WTC11 (cell line): Measurements from ENCODE around the gene KAZN. TPM values are rescaled to one million over a fixed set of nuclear protein-coding genes. Genes with fewer than 3 reads are reported as not detected.

ENCODE experiments used
- ATAC-seq: fragments of 200-7000 bp; cut with Tn5 transposase; 2 replicates; pipeline ENCODE4 v1.10.0; 2021; ENCODE audit warnings: mild to moderate bottlenecking, moderate library complexity
- CTCF ChIA-PET: fragments of 300-600 bp; sonication (Branson Sonifier 250); formaldehyde crosslinking; loops from one replicate; lab custom pipeline; 2021; ENCODE audit warnings: antibody characterized with exemption; lab: Charles Lee
- POLR2A ChIA-PET: fragments of 350-600 bp; sonication (Branson Sonifier 250); formaldehyde crosslinking; loops from one replicate; lab custom pipeline; 2021; ENCODE audit warnings: antibody characterized with exemption; lab: Charles Lee
- DNase-seq: peaks from one replicate; pipeline ENCODE4 v3.0.0; 2021; ENCODE audit warnings: low spot score
- H3K27ac Mint-ChIP-seq: 2 replicates; pipeline ENCODE4 v1.8.0; 2021; ENCODE audit warnings: mixed read lengths
- H3K27me3 Mint-ChIP-seq: 2 replicates; pipeline ENCODE4 v1.8.0; 2021; ENCODE audit warnings: low read depth, mild to moderate bottlenecking, moderate library complexity, mixed read lengths
- H3K36me3 Mint-ChIP-seq: 2 replicates; pipeline ENCODE4 v1.8.0; 2021; ENCODE audit warnings: mixed read lengths
- H3K4me1 Mint-ChIP-seq: 2 replicates; pipeline ENCODE4 v1.8.0; 2022; ENCODE audit warnings: mixed read lengths
- H3K4me3 Mint-ChIP-seq: 2 replicates; pipeline ENCODE4 v1.8.0; 2021; ENCODE audit warnings: mild to moderate bottlenecking, moderate library complexity, mixed read lengths
- H3K9me3 Mint-ChIP-seq: 2 replicates; pipeline ENCODE4 v1.8.0; 2021; ENCODE audit warnings: mixed read lengths
- CDX4 ChIP-seq: fragments of 250-450 bp; sonication (Bioruptor Pico); IDR thresholded peaks from 2 replicates; pipeline ENCODE4 v1.9.0; 2021; ENCODE audit warnings: moderate library complexity, mild to moderate bottlenecking, inconsistent platforms, borderline replicate concordance
- CTCF ChIP-seq: fragments of 200-600 bp; IDR thresholded peaks from 2 replicates; pipeline ENCODE4 v1.8.0; 2022; ENCODE audit warnings: antibody characterized with exemption
- FOXJ3 ChIP-seq: sonication (generic); formaldehyde crosslinking; IDR thresholded peaks from 2 replicates; pipeline ENCODE4 v1.9.0; 2021; ENCODE audit warnings: missing genetic modification reagents, mild to moderate bottlenecking, borderline replicate concordance
- FOXP4 ChIP-seq: sonication (generic); formaldehyde crosslinking; IDR thresholded peaks from 2 replicates; pipeline ENCODE4 v1.8.0; 2022; ENCODE audit warnings: mild to moderate bottlenecking, missing genetic modification reagents
- GTF2I ChIP-seq: fragments of 250-450 bp; sonication (Bioruptor Pico); conservative IDR thresholded peaks from 2 replicates; pipeline ENCODE4 v1.4.0; 2021; ENCODE audit warnings: mild to moderate bottlenecking
- MXD4 ChIP-seq: fragments of 250-450 bp; sonication (Bioruptor Pico); IDR thresholded peaks from 2 replicates; pipeline ENCODE4 v1.8.0; 2021; ENCODE audit warnings: mild to moderate bottlenecking, moderate library complexity, borderline replicate concordance
- NR1H2 ChIP-seq: sonication (generic); formaldehyde crosslinking; IDR thresholded peaks from 2 replicates; pipeline ENCODE4 v1.9.0; 2021; ENCODE audit warnings: mild to moderate bottlenecking, moderate library complexity, missing genetic modification reagents
- OVOL2 ChIP-seq: fragments of 250-450 bp; sonication (Bioruptor Pico); IDR thresholded peaks from 2 replicates; pipeline ENCODE4 v1.9.0; 2021; ENCODE audit warnings: mild to moderate bottlenecking, borderline replicate concordance
- ZNF121 ChIP-seq: sonication (generic); formaldehyde crosslinking; IDR thresholded peaks from 2 replicates; pipeline ENCODE4 v1.8.0; 2023; ENCODE audit warnings: missing genetic modification reagents
- ZNF219 ChIP-seq: sonication (generic); formaldehyde crosslinking; IDR thresholded peaks from 2 replicates; pipeline ENCODE4 v1.8.0; 2023; ENCODE audit warnings: missing genetic modification reagents, mild to moderate bottlenecking, borderline replicate concordance
- total RNA-seq: library from RNA; stranded (reverse); gene quantifications from 3 replicates; pipeline ENCODE4 v1.2.3, GENCODE V29; 2021
- TF ChIP-seq, protein P1 (sequence below): fragments of 250-450 bp; sonication (Bioruptor Pico); IDR thresholded peaks from 2 replicates; pipeline ENCODE4 v1.9.0; 2021; ENCODE audit warnings: mild to moderate bottlenecking, borderline replicate concordance
- TF ChIP-seq, protein P2 (sequence below): sonication (generic); formaldehyde crosslinking; IDR thresholded peaks from 2 replicates; pipeline ENCODE4 v1.8.1; 2022; ENCODE audit warnings: mild to moderate bottlenecking, moderate library complexity, missing genetic modification reagents
- TF ChIP-seq, protein P3 (sequence below): fragments of 250-450 bp; sonication (Bioruptor Pico); IDR thresholded peaks from 2 replicates; pipeline ENCODE4 v2.1.2; 2022; ENCODE audit warnings: mild to moderate bottlenecking, moderate library complexity
- TF ChIP-seq, protein P4 (sequence below): sonication (generic); formaldehyde crosslinking; IDR thresholded peaks from 2 replicates; pipeline ENCODE4 v1.8.0; 2022; ENCODE audit warnings: mild to moderate bottlenecking, missing genetic modification reagents

KAZN gene
- total RNA-seq, 1 experiment from 2014 or later, result 19.9 TPM

GRCh38 chr1:14926818-14927575 lies 328.5 kb downstream of the KAZN start (continued):
- TF ChIP-seq, protein P1, sequence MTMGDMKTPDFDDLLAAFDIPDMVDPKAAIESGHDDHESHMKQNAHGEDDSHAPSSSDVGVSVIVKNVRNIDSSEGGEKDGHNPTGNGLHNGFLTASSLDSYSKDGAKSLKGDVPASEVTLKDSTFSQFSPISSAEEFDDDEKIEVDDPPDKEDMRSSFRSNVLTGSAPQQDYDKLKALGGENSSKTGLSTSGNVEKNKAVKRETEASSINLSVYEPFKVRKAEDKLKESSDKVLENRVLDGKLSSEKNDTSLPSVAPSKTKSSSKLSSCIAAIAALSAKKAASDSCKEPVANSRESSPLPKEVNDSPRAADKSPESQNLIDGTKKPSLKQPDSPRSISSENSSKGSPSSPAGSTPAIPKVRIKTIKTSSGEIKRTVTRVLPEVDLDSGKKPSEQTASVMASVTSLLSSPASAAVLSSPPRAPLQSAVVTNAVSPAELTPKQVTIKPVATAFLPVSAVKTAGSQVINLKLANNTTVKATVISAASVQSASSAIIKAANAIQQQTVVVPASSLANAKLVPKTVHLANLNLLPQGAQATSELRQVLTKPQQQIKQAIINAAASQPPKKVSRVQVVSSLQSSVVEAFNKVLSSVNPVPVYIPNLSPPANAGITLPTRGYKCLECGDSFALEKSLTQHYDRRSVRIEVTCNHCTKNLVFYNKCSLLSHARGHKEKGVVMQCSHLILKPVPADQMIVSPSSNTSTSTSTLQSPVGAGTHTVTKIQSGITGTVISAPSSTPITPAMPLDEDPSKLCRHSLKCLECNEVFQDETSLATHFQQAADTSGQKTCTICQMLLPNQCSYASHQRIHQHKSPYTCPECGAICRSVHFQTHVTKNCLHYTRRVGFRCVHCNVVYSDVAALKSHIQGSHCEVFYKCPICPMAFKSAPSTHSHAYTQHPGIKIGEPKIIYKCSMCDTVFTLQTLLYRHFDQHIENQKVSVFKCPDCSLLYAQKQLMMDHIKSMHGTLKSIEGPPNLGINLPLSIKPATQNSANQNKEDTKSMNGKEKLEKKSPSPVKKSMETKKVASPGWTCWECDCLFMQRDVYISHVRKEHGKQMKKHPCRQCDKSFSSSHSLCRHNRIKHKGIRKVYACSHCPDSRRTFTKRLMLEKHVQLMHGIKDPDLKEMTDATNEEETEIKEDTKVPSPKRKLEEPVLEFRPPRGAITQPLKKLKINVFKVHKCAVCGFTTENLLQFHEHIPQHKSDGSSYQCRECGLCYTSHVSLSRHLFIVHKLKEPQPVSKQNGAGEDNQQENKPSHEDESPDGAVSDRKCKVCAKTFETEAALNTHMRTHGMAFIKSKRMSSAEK (CRISPR knock-in tag), result no peak
- TF ChIP-seq ZNF121 (CRISPR knock-in tag), result no peak

DNA sequence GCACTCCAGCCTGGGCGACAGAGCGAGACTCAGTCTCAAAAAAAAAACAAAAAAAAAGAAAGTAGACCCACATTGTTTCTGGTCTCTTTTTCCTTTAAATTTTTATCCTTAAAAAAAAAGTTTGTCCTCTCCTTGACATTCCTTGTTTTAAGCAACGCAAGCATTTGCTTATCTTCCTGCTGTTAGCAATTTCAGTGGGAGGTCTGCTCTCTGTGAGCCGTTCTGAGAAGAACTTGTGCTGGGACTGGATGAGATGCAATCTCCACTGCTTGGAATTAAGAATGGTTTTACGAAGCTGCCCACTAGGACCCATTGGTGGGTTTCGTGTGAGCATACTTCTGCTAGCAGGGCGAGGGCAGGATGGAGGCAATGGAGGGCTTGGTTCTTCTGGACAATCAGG lies 329.9 kb downstream of the KAZN start:
- Mint-ChIP-seq H3K27ac (no peak overlapping the region), H3K36me3 (no peaks in the 10 kb centered on the region), H3K9me3 (no peaks in the 10 kb centered on the region), H3K4me1 (peaks cover 26% of the 10 kb centered on the region), H3K27me3 (peaks cover 33% of the 10 kb centered on the region), H3K4me3 (no peak overlapping the region)
- DNase-seq (no peak), ATAC-seq (no peak)
- TF ChIP-seq FOXP4 (CRISPR knock-in tag), result no peak
- TF ChIP-seq, protein P2, sequence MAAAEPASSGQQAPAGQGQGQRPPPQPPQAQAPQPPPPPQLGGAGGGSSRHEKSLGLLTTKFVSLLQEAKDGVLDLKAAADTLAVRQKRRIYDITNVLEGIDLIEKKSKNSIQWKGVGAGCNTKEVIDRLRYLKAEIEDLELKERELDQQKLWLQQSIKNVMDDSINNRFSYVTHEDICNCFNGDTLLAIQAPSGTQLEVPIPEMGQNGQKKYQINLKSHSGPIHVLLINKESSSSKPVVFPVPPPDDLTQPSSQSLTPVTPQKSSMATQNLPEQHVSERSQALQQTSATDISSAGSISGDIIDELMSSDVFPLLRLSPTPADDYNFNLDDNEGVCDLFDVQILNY, result no peak
- no peak for TF ChIP-seq FOXJ3
- no peak for TF ChIP-seq MXD4 (CRISPR knock-in tag)
- no peak for TF ChIP-seq CTCF
- TF ChIP-seq OVOL2 (CRISPR knock-in tag), result no peak
- no peak for TF ChIP-seq ZNF219
- no peak for TF ChIP-seq GTF2I (CRISPR knock-in tag)
- TF ChIP-seq, protein P3, sequence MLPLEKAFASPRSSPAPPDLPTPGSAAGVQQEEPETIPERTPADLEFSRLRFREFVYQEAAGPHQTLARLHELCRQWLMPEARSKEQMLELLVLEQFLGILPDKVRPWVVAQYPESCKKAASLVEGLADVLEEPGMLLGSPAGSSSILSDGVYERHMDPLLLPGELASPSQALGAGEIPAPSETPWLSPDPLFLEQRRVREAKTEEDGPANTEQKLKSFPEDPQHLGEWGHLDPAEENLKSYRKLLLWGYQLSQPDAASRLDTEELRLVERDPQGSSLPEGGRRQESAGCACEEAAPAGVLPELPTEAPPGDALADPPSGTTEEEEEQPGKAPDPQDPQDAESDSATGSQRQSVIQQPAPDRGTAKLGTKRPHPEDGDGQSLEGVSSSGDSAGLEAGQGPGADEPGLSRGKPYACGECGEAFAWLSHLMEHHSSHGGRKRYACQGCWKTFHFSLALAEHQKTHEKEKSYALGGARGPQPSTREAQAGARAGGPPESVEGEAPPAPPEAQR (CRISPR knock-in tag), result no peak
- TF ChIP-seq CDX4 (CRISPR knock-in tag), result no peak
- no peak for TF ChIP-seq NR1H2 (CRISPR knock-in tag)
- TF ChIP-seq, protein P4, sequence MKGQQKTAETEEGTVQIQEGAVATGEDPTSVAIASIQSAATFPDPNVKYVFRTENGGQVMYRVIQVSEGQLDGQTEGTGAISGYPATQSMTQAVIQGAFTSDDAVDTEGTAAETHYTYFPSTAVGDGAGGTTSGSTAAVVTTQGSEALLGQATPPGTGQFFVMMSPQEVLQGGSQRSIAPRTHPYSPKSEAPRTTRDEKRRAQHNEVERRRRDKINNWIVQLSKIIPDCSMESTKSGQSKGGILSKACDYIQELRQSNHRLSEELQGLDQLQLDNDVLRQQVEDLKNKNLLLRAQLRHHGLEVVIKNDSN (CRISPR knock-in tag), result no peak
- ChIA-PET POLR2A (no interaction called here), CTCF (no interaction called here)
